ENCODE results near the gene TPCN1. TPM values are rescaled to one million over a fixed set of nuclear protein-coding genes. Genes with fewer than 3 reads are reported as not detected.

The TPCN1 gene
- total RNA-seq, 1 donor from 2014 or later = 153 TPM

DNA sequence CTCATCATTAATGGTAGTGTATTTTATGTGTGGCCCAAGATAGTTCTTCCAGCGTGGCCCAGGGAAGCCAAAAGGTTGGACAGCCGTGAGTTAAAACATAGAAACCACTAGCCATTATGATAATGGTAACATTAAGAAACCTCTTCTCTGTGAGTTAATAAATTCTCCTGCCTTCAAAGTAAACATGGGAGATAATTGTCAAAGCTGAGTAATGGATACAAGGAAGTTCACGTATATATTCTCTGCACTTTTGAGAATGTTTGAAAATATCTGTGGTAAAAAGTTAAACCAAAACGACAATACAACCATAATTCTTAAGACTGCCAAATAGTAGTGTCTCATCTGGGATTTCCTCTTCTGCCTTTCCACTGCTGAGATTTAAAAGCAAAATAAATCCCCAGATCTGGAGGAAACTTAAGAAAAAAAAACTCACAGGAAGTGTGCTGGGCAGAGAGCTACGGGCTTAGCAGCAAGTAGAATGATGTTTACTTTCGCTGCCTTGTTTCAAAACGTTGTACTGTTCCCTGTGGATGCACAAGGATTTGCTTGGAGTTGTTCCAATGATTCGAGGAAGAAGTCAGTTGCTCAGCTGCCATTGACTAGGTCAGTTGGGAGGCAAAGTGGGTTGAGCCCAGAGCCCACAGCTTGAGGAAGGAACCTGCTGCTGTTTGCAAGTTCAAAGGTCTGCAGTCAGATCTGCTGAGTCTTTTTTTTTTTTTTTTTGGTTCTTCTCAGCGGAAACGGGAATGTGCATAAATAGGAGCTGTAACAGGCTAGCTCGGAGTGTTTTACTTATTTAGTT is 1.7 kb downstream of the TPCN1 start:
- Histone ChIP-seq H3K27ac (replicated peaks) (peak overlapping the region; percentile 99), H3K27me3 (ENCODE audit: low read depth) (no peaks in the 10 kb centered on the region), H3K4me3 (peak overlapping the region; percentile 97), H3K9me3 (replicated peaks) (no peaks in the 10 kb centered on the region), H3K36me3 (peaks cover 18% of the 10 kb centered on the region), H3K4me1 (peaks cover 76% of the 10 kb centered on the region)
- peak; percentile 62 for DNase-seq
- TF ChIP-seq CTCF (IDR thresholded peaks at IDR 0.05; ENCODE audit: borderline replicate concordance) = peak; percentile 15
- intact Hi-C loops (cut with micrococcal nuclease) = no loop called here

DNA sequence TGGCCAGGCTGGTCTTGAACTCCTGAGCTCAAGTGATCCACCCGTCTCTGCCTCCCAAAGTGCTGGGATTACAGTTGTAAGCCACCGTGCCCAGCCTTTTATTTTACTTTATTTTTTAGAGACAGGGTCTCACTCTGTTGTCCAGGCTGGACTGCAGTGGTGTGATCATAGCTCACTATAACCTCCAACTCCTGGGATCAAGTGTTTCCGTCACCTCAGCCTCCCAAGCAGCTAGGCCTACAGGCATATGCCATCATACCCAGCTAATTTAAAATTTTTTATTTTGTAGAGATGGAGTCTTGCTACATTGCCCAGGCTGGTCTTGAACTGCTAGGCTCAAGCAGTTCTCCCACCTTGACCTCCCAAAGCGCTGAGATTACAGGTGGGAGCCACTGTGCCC is 3.7 kb downstream of the TPCN1 start:
- TF ChIP-seq CTCF (IDR thresholded peaks at IDR 0.05; ENCODE audit: borderline replicate concordance) = no peak
- Histone ChIP-seq H3K27me3 (ENCODE audit: low read depth) (no peaks in the 10 kb centered on the region), H3K4me3 (no peak overlapping the region), H3K36me3 (peaks cover 38% of the 10 kb centered on the region), H3K27ac (replicated peaks) (peak overlapping the region; percentile 99), H3K4me1 (peaks cover 94% of the 10 kb centered on the region), H3K9me3 (replicated peaks) (no peaks in the 10 kb centered on the region)
- no peak for DNase-seq
- intact Hi-C loops (cut with micrococcal nuclease) = no loop called here

DNA sequence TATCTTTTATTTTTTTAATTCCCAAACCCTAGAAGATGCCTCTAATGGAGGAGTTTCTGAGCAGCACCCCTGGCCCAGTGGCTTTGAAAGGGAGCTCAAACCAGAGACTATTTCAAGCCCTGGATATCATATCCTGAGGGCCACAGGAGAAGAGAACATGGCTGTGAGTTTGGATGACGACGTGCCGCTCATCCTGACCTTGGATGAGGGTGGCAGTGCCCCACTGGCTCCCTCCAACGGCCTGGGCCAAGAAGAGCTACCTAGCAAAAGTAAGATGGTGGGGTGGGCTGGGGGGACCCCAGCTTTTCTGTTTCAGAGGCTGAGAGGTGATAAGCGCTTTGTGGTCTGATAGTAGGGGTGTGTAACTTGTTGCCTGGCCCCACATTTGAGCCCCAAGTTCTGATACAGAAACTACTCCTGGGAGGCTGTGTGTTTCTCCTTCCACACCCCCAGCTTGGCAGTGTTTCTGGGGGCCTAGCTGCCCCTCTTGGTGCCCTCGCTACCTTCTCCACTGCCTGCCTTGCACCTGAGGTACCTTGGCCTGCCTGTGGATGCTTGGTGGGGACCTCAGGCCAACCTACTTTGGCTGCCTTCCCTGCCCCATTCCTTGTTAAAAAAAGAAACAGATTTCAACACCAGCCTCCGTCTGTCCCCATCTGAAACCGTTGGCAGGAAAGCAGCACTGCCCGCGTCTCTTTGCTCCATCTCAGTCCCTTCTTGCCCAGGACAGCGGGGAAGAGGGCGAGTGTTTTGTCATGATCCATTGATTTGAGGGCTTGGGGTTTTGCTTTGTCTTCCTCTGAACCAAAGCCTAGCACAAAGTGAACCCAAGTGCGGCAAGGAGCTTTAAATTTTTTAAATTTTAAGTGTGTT is 5.7 kb downstream of the TPCN1 start:
- H3K4me1 ChIP-seq = peaks cover 100% of the 10 kb centered on the region
- DNase-seq = peak; percentile 65
- peak overlapping the region; percentile 99 for H3K27ac ChIP-seq (replicated peaks)
- H3K4me3 ChIP-seq = peak overlapping the region; percentile 10
- H3K36me3 ChIP-seq = peaks cover 56% of the 10 kb centered on the region
- intact Hi-C loops (cut with micrococcal nuclease) = no loop called here
- TF ChIP-seq CTCF (IDR thresholded peaks at IDR 0.05; ENCODE audit: borderline replicate concordance) = no peak
- no peaks in the 10 kb centered on the region for H3K9me3 ChIP-seq (replicated peaks)
- no peaks in the 10 kb centered on the region for H3K27me3 ChIP-seq (ENCODE audit: low read depth)

DNA sequence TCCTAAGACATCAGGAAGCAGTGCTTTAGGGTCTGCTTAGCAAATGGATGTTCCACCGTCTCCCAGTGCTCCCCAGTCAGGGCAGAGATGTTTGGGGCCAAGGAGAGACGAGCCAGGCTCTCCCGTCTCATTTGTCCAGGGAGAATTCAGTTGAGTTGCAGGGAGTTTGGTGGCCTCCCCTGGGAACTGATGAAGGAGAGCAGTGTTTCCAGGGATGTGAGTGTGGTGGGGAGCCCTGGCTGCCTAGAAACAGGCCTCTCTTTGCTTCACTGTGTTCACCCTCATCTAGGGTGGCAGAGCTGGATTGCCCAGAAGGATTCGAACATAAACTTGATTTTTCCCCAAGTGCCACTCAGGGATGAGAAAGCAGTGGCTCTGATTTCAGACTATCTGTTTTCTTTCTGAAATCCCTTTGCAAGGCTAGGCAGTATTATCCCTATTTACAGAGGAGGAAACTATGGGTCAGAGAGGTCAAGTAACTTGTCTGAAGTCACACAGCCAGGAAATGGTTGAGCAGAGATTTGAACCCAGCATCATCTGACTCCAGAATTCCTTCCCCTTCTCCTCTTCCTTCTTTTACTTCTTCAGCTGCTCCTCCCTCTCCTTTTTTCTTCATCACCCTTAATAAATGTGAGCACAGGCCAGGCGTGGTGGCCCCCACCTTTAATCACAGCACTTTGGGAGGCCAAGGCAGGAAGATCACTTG is 6.6 kb downstream of the TPCN1 start:
- Histone ChIP-seq H3K27ac (replicated peaks) (peak overlapping the region; percentile 99), H3K4me3 (peak overlapping the region; percentile 10), H3K27me3 (ENCODE audit: low read depth) (no peaks in the 10 kb centered on the region), H3K4me1 (peaks cover 100% of the 10 kb centered on the region), H3K9me3 (replicated peaks) (no peaks in the 10 kb centered on the region), H3K36me3 (peaks cover 65% of the 10 kb centered on the region)
- intact Hi-C loops (cut with micrococcal nuclease) = no loop called here
- no peak for TF ChIP-seq CTCF (IDR thresholded peaks at IDR 0.05; ENCODE audit: borderline replicate concordance)
- no peak for DNase-seq

- Histone ChIP-seq H3K27ac (replicated peaks) (peak overlapping the region; percentile 99), H3K4me1 (peaks cover 100% of the 10 kb centered on the region), H3K4me3 (peak overlapping the region; percentile 8), H3K36me3 (peaks cover 72% of the 10 kb centered on the region), H3K9me3 (replicated peaks) (no peaks in the 10 kb centered on the region), H3K27me3 (ENCODE audit: low read depth) (no peaks in the 10 kb centered on the region)
- no peak for TF ChIP-seq CTCF (IDR thresholded peaks at IDR 0.05; ENCODE audit: borderline replicate concordance)
- intact Hi-C loops (cut with micrococcal nuclease) = no loop called here
- no peak for DNase-seq
Measured at GRCh38 chr12:113228394-113229028, 7.2 kb downstream of the TPCN1 start.
